GM18526 (cell line): ENCODE results near the gene IL1RL2.

Experiments
- POLR2A ChIP-seq: IDR thresholded peaks from 3 replicates; pipeline ENCODE4 v1.6.1; 2011; ENCODE audit not compliant: insufficient read length; ENCODE audit errors: extremely low read depth

Gene IL1RL2

DNA sequence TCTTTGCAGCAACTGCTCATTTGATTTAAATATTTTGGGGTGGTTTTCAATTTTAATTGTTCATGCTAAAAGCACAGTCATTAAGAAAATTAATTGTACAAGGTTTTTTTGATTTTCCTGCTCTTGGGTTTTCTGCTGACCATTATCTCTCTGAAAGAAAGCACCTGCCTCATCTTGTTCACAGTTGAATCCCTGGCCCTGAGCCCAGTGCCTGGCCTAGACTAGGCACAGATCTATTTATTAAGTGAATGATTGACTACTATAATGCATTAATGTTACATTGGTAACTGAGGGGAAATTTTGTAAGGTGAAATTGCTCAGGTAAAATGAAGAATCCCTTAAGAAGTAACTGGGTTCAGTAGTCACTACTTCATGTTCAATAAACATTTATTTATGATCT lies 22.0 kb downstream of the IL1RL2 start:
- TF ChIP-seq POLR2A: no peak

GRCh38 chr2:102209474-102209873 lies 22.7 kb downstream of the IL1RL2 start:
- no peak for TF ChIP-seq POLR2A

- no peak for TF ChIP-seq POLR2A
These were observed 30.2 kb downstream of the IL1RL2 start for GRCh38 chr2:102217032-102217431.

GRCh38 chr2:102224824-102225739 lies 38.3 kb downstream of the IL1RL2 start:
- no peak for TF ChIP-seq POLR2A

GRCh38 chr2:102226171-102226570 lies 39.3 kb downstream of the IL1RL2 start:
- TF ChIP-seq POLR2A: no peak

- TF ChIP-seq POLR2A: no peak
These were observed 40.0 kb downstream of the IL1RL2 start for GRCh38 chr2:102226612-102227391.

GRCh38 chr2:102229141-102229769 lies 42.4 kb downstream of the IL1RL2 start:
- no peak for TF ChIP-seq POLR2A

GRCh38 chr2:102230410-102230909 lies 43.6 kb downstream of the IL1RL2 start:
- no peak for TF ChIP-seq POLR2A

- TF ChIP-seq POLR2A: no peak
These were observed 46.5 kb downstream of the IL1RL2 start for GRCh38 chr2:102233132-102233884.

DNA sequence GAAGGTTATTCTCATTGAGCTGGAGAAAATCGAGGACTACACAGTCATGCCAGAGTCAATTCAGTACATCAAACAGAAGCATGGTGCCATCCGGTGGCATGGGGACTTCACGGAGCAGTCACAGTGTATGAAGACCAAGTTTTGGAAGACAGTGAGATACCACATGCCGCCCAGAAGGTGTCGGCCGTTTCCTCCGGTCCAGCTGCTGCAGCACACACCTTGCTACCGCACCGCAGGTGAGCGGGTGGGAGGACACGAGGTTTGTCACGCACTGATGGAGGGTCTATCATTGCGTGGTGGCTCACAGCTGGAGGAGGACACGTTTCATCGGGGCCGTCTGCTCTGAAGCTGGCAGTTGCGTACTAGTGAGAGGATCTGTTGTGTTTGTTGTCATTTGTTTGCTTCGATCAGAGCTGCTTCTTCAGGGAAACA lies 48.2 kb downstream of the IL1RL2 start:
- no peak for TF ChIP-seq POLR2A

GRCh38 chr2:102235491-102235890 lies 48.7 kb downstream of the IL1RL2 start:
- no peak for TF ChIP-seq POLR2A

- TF ChIP-seq POLR2A: no peak
These were observed 49.3 kb downstream of the IL1RL2 start for GRCh38 chr2:102236132-102236531.

DNA sequence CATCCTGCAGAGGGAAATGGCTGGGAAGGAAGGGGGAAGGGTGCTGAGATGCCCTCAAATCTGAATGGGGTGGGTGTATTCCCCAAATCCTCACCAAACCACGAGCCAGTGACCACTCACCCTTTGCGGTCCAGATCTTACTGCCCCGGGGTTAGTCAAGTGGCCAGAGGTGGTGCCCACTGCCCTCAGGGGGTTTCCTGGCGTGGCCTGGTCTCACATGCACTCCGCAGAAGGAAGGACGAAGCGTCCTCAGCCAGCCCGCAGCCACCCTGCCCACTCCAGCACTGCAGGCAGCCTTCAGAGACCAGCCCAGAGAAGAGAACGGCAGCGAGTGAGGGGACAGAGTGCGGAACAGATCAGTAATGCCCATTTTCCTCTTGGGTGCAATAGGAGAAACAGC lies 50.4 kb downstream of the IL1RL2 start:
- no peak for TF ChIP-seq POLR2A

GRCh38 chr2:102238039-102238756 lies 51.4 kb downstream of the IL1RL2 start:
- no peak for TF ChIP-seq POLR2A
